GM21528 (cell line): ENCODE measurements around the gene DLL1.

ENCODE experiments used
- ATAC-seq: cut with Tn5 transposase; IDR thresholded peaks from one replicate; pipeline ENCODE4 v1.9.1; 2021; ENCODE audit warnings: mild to moderate bottlenecking, moderate library complexity; ENCODE audit not compliant: unreplicated experiment, low FRiP score

Gene DLL1

DNA sequence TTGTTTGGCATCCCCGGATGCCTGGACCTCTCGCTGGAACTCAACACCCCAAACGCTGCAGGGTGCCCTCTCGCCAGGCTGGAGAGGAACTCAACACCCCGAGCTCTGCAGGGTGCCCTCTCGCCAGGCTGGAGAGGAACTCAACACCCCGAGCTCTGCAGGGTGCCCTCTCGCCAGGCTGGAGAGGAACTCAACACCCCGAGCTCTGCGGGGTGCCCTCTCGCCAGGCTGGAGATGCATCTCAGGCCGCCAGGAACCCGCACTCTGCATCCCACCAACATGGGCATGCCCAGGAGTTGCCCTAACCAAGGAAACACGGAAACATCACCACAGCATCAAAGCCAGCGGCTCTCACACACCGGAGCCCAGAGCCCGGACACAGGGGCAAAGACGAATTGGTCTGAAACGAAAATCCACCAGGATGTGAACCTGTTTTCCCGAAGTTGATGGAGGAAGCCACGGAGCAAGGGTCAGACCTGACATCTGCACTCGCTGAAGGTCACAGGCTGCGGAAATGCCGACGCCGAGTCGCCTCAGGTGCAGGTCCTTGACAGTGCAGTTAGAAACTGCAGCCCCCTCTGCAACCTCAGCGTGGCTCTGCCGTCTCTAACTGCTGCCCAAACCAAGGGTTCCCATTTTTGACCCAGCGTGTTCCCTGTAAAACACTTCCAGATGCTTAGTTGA is 37.5 kb downstream of the DLL1 start:
- ATAC-seq = no peak

DNA sequence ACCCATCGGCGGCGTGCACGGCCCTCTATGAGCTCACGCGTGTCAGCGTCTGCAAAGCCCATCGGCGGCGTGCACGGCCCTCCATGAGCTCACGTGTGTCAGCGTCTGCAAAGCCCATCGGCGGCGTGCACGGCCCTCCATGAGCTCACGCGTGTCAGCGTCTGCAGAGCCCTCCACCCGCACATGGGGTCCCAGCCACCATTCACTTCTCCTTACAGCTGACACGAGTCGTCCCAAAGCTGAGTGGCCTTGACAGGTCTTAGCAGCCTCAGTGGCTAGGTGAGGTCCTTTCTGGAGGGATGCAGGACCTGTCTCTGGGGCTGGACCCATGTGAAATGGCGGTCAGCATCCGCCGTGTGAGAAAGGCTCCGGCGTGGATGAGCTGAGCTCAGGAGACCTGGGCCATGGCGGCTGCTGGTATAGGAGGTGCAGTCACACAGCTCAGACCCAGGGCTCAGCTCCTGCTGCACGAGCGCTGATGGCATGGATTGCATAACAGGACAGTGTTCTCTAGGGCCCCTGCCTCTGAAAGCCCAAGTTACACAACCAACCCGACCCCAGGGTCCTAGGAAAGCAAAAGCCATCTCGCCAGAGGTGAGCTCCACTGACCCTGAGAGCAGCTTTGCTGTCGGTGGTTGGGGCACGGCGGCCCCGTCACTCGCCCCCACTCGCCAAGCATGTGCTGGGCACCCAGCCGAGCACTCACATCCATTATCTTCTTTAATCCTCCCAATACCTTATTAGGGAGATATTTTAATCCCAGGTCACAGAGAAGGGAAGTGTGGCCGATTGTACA is 38.9 kb downstream of the DLL1 start:
- ATAC-seq = no peak

DNA sequence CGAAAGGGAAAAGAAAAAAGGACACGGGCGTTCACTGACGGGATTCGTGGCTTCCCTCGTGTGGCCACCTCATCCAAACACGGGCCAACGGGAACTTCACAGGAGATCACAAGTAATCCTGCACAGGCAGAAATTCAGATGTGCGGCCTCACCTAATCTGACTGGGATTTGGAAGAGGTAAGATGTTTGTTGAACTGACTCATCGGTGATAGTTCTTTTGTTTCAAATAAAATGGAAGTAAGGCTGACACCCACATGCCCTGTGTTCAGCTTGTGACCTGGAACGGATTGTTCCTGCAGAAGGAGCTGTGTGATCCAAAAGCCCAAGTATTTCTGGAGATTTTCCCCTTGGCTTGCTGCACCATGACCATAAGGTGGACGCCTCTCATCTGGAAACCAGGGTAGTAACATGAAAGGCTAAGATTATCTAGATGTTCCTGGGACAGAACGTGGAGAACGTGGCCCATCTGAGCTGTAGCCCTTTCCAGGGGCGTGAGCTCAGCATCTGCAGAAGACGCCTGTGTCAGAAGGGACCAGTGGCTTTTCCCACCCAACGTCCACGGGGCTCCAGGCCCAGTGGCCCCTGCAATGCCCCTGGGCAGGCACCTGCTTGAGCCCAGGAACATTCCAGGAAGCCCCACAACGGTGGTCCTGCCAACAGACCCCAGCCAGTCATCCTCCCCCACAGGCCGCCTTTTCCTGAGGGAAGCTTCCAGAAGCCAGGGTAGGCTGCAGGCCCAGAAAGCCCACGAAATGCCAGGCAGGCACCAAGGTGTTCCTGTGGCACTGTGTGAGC is 39.7 kb downstream of the DLL1 start:
- no peak for ATAC-seq

DNA sequence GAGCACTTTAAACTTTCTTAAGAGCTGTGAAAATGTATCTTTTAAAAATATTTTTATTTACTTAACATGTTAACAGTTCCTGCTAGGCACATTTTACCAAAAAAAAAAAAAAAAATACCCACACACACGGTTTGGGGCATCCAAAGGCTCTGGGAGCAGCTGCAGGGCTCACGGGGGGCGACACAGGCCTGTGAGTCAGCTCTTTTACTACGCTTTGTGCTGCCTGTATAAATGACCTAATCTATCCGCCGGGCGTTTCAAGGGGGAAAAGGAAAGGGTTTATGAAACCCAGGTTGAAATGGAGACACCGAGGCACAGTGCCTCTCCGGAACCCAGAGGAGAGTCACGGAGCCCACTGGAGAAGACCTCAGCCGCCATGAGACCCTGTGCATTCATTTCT is 40.4 kb downstream of the DLL1 start:
- no peak for ATAC-seq

DNA sequence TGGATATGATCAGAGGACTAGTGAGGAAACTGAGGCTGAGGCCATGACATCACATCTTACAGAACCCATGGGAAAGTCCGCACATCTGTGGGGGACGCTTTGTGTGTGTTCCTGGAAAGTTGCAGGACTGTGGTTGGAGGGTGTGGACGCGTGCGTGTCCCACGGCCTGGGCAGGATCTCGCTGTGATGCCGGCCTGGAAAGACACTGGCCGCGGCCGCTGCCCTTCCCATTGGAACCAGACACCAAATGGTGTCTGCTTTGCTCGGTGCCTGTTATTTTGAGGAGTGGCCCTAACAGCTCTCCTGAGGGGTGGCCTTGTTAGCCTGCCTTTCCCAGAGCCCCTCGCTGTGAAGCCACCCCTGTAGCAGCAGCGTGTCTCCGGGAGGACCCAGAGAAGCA is 41.1 kb downstream of the DLL1 start:
- ATAC-seq = no peak

DNA sequence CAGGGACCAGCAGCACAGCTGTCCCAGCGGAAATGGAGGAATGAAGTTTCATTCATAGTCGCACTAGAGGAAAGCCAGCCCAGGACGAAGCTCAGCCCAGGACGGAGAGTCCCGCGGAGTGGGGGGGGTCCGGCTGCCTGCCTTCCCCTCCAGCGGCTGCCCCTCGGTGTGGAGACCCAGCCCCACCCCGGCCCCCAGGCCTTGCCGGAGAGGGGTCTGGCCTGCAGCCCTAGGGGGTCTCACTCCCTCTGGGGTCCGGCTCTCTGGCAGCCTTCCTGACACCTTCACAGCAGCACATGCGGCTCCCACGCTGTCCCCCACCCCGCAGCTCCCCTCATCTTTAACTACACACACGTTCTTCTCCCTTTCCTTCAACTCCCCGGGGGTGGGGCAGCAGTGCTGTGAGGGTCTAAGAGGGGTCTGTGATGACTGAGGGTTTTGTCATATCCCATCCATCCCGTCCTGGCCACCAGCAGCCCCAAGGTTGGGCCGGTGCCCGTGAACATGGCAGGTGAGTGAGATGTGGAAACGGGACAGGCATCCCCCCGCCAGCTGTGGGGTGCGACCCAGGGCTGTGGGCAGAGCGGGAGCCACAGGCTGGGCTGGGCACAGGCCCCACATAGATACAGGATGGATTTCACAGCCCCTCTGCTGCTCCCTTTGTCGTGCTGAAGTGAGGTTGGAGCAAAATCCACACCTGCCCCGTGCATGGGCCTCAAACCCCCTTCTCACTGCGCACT is 41.8 kb downstream of the DLL1 start:
- no peak for ATAC-seq

DNA sequence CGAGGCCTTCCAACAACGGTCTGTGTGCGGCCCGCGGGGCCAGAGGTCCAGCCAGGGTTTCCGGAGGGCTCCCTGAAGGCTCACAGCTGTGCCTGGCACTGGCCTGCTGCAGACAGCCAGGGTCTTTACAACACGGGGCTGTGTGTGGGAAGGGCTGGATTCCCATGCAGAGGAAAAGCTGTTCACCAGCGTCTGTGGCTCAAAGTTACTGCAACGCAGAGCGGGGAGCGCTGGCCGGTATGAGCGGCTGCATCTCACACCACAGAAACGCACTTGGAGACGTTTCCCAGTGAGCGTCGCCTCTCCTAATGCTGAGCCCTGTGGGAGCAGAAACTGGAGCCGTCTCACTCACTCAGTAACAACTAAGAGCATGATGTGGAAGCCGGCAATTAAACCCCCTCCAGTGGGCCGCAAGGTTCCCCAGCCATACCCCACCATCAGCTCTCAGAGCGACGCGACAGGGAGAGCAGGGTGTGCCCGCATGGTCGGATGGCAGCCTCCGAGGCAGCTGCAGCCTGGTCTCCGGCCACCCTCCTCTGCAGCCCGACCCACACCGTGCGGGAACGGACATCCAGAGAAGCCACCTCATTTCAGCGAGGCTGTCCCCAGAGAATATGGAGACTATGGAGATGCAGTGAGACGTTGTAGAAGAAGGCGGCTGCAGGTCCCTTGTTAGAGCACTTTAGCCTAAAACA is 42.6 kb downstream of the DLL1 start:
- no peak for ATAC-seq

DNA sequence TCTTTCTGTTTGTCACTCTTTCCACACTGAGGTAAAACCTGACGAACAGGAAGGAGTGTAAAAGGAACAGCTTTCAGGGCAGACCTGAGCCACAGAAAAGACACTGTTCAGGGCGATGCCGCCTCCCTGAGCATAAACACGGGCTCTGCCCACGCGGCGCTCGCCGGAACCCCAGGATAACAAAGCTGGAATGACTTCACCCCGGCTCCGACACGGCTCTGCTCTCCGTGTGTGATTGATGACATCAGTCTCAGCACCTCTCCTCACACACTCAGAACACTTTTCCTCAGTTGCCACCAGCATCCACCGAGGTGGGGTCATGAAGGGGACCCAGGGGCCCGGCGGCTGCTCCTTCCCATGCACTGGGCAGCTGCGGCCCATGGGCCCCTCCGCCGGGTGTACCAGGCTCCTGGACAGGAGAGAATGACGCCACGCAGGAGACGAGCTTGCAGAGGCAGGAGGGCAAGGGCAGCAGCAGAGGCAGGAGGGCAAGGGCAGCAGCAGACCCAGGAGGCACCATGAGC is 43.6 kb downstream of the DLL1 start:
- no peak for ATAC-seq

DNA sequence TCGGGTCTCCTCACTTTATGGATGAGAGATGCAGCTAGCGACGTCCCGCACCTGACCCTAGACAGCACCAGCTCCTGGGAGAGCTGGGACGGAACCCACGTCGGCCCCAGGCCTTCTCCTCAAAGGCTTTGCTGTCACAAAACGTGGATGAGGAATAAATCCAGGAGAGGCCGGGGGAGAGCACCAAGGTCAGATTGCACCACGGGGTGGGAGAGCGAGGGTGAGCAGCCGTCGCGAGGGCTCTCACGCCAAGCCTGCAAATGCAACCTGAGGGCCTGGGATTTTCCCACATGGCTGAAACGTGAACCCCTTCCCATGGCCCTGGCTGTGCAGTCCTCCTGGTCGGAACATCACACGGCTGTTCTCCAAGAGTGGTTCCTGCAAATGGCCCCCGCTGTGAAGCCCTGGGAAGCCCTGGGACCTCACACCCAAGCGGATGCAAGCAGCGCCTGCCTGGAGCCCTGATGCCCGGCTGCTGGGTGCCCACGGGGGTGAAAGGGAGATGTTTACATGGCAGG is 45.3 kb downstream of the DLL1 start:
- ATAC-seq = no peak

DNA sequence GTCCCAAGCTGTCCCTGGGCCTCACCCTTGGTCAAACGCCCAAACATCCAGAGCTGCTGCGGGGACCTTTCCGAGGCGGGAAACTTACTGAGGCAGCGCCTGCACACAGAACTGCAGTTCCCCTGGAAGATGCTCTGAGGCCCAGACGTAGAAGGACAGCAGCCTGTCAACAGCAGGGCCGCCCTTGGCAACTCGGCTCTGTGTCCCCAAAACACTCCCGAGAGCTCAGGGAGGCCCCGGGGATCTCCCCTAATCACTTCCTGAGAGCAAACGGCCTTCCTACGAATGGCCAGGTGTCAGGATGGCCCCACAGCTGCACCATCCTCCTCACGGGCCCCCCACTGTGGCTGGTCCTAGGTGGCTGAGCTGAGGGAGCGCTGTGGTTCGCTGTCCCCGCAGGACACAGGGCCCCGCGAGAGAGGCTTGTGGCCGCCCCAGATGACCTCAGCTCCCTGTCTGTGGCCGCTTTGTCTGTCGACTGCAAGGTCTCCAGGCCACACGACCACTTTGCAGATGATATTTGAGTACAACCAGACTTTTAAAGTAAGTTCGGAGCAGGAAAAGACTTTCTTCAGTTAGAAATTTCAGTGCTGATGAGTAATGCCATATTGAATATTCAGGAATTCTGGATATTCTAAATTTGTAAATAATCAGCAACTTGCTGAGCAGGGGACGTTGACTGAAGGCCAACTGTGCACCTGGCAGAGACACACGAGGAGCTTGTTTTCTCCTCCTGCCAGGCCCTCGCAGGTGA is 46.0 kb downstream of the DLL1 start:
- no peak for ATAC-seq

DNA sequence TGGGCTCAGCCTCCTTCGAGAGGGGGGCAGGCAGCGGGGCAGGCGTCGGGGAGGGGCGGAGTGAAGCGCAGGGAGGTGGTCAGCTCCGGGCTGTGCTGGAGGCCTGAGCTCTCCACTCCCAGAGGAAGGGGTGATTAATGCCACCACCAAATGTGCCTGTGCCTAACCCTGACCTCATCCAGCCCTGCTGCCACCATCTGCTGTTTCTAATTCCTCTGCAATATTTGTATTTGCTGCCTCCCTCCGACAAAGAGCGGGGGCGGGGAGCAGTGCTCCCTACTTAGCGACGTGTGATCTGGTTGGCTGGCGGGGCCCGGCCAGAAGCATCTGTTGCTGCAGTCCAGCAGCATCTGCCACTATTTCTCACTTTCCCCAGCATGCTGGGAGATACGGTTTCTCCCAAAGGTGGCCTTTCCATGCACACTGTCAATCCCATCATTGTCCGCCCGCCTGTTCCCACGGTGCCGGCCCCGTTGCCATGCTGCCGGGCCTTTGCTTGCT is 47.0 kb downstream of the DLL1 start:
- no peak for ATAC-seq

DNA sequence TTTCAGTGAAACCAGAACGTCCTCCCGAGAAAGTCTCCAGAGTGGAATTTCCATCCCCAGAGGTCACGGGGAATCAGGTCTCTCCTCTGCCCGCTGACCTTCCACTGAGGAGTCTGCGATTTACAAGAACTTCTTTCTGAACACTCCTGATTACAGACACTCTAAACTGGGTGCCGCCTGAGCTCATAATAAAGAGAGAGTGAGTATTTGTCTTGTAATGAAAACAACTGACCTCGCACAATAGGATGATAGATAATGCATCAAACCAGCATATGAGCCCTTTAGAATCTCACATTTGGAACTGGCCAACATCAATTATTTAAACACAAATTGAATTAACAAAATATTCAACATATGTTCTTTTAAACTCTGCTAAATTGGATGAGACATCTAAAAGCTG is 47.5 kb downstream of the DLL1 start:
- no peak for ATAC-seq

DNA sequence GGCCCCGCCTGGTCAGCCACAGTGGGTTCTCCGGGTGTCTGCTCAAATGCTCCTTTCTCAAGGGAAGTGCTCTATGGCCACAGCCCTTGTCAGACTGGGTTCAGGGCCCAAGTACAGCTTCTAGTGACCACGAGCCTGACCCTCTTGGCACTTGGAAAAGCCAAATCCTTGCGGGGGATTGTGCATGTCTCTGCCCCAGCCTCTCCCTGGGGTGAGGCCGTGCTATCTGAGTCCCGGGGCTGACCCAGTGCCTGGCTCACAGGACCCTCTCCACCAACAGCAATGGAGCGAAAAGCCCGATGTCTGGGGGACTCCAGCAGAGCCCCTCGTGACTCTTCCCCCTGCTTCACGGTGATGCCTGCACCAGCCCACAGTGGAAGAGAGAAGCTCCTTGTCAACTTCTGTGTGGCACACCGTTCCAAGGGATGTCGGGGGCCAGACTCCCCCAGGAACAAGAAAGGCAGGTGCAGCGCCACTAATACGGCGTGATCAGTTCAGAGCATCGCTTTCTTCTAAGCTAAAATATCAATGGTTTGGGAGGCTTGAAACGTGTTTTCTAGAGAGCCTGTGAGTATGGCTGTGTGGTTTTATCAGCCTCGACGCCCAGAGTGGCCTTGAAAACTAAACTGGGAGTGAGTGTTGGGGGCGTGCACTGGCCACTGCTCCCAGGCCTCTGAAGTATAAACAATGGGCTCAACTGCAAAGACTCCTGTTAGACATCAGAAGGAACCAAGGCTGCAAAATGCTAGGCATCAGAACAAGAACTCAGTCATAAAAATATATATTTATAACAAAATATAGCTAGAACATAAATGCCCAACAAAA is 51.9 kb downstream of the DLL1 start:
- ATAC-seq = no peak

DNA sequence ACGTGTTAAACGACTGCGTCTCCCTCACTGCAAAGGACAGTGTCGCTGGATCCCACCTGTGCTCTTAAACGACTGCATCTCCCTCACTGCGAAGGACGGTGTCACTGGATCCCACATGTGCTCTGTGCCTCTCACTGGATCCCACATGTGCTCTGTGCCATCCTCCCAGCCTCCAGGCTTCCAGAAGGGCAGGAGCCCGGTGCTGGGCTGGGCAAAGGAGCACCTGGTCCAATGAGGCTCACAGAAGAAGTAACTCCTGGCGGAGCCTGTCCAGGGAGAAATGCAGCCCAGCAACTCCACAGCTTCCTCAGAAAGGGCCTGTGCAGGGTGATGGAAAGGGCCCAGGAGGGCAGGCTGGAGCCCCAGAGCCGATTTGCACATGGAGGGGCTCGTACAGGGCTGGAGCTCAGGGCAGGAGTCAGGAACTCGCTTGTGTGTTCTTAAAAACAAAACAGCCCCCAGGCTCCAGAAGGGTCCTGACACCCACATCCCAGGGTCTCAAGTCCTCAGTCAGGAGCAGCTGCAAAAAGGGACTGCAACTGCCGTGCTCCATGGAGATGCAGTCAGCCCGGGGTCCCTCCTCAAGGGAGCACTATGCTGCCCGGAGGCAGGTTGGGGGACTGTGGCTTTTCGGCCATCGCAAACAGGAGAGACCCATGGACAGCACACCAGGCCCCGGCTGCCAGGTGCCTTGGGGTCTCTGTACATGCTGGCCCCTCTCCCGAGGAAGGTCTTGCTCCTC is 52.7 kb downstream of the DLL1 start:
- ATAC-seq = no peak

DNA sequence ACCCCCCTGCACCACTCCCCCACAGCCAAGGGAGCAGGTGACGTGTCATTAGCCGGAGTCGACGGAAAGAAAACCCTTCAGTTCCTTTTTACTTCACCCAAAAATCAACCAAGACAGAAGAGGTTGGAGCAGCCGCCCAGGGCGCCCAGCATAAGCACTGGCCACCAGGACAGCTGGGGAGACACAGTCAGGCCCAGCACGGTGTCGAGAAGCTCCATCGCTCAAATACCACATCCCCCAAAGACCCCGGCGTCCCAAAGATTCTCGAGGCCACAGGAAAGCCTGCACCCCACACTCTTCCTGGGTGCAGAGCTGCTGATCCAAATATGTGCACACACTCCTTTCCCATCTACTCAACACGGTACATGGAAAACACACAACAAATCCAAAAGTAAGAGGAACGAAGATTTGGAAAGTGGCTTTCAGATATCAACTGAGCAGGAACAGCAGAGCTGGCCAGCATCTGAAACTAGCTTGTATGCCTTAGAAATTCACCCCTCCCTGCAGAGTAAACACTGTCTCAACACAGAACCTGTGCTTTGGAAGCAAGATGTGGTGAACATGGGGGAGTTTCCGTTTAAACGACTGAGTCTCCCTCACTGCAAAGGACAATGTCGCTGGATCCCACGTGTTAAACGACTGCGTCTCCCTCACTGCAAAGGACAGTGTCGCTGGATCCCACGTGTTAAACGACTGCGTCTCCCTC is 54.6 kb downstream of the DLL1 start:
- no peak for ATAC-seq

DNA sequence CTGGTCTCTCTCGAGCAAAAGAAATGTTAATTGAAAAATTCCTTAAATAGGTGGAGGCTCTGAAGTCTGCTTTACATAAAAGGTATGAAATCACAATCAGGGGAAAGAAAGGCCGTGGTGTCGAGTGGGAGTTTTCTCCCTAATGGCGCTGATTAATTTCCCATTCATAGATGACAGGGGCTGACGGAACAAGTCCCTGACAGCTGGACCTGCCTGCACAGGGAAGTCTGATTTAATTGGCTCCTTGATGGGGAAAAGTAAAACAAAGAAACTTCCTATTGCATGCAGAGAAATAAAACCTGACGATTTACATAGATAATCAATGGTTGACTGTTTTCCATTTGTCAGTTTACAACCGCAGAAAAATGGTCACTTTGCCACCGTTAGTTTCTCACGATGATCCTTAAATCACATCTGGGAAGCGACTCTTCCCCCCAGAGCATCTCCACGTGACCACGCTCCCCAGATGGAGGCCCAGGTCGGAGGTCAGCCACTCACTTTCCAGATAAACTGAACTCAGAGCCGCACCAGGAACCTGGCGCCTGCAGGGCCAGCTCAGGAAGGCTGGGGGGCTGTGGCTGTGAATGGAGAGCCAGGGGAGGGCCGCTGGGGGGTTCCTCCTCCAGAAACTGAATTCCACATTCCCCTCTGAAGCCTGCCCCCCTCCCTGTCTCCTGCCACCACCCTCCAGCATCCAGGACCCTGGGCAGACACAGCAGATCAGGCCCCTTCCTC is 55.3 kb downstream of the DLL1 start:
- ATAC-seq = no peak
